Fibroblast of gingiva (primary cell): ENCODE measurements around the gene CES3.
"Not testable (repeated sequence)": the region's sequence is repeated elsewhere in the genome, so short reads cannot be mapped to it uniquely, and the experiment has no call there.

Experiments used
- DNase-seq: peaks from one replicate; pipeline ENCODE4 v3.0.0-alpha.2; 2011; ENCODE audit warnings: low read depth

Gene CES3

DNA sequence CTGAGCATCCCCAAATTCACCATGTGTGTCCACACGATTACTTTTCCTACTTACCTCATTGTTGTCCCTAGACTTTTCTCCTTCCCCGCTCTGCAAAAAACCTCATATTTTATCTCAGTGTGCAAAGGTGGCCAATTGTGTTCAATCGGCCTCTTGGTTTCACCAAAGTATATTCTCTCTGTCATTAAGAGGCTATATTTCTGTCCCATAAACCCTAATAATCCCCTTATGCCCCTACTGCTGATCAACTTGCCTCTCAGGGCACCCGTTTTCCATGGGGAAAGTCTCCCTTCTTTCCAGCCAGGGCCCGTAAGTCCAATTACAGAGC, 14.1 kb upstream of the CES3 start:
- DNase-seq, result no peak

GRCh38 chr16:66947302-66948065, 13.6 kb upstream of the CES3 start:
- peak; percentile 72 for DNase-seq

GRCh38 chr16:66948134-66948836, 12.8 kb upstream of the CES3 start:
- no peak for DNase-seq

DNA sequence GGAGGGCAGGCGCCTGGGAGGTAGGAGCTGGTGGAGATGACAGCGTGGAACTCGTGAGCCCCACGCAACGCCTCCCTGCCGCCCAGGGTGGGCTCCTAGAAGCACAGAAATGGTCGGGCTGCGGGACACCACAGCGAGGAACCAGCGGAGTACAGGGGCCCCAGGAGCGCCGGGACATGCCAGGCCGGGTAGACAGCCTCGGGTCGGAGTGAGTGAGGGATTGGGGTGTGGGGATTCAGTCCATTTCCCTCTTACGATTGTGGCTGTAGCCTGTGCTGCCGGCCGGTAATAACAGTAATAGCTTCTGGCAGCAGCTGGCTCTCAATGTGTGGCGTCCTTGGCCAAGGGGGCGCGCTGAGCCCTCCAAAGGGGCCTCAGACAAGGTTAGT, 12.2 kb upstream of the CES3 start:
- DNase-seq, result no peak

DNA sequence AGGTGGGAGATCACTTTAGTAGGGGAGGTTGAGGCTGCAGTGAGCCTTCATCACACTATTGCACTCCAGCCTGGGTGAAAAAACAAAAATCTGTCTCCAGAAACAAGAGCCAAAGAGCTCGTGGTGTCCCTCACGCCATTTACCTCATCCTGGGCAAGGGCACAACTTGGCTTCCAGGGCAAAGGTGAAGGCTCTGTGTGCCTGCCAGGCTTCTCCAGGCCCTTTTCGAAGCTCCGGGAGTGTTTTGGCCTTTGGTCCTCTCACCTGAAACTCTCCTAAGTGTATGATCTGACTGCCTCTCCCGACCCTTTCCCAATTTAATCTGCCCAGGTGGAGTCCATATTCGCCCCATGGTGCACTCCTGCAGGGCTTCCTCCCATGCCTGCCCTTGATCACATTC, 11.6 kb upstream of the CES3 start:
- no peak for DNase-seq

DNA sequence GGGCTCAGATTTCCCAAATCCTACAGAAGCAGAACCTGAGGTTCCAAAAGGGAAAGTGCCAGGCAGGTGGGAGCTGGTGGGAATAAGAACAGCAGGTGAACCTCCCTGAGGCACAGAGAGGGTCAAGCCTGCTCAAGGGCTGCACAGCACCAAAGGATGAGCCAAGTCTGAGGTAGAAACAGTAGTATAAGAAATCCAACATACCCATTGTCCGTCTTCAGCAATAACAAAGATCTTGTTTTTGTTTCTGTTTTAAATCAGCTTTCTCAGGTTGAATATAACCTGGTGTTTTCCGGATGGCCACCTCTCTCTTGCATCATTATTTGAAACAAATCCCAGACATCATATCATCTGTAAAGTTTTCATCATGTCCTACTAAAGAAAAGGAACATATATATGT, 10.6 kb upstream of the CES3 start:
- no peak for DNase-seq

- DNase-seq, result no peak
Observed at GRCh38 chr16:66950971-66951790, 9.9 kb upstream of the CES3 start.

DNA sequence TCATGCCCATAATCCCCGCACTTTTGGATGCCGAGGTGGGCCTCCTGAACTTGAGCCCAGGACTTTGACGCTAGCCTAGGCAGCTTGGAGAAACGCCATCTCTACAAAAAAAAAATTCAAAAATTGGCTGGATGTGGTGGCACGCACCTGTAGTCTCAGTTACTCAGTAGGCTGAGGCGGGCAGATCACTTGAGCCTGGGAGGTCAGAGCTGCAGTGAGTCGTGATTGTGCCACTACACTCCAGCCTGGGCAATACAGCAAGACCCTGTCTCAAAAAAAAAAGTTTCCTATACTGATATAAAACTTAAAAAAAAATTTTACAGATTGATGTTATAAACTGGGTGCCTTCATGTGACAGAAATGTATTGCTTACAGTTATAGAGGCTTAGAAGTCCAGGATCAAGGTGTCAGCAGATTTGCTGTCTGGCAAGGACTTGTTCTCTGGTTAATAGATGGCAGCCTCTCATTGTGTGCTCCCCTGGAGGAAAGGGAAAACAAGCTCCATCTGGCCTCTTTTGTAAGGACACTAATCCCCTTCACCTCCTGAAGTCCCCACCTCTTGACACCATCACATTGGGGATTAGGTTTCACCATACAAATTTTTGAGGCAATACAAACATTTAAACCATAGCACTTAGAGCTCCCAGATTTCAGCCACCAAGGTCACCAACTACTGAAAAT, 8.5 kb upstream of the CES3 start:
- DNase-seq, result no peak

DNA sequence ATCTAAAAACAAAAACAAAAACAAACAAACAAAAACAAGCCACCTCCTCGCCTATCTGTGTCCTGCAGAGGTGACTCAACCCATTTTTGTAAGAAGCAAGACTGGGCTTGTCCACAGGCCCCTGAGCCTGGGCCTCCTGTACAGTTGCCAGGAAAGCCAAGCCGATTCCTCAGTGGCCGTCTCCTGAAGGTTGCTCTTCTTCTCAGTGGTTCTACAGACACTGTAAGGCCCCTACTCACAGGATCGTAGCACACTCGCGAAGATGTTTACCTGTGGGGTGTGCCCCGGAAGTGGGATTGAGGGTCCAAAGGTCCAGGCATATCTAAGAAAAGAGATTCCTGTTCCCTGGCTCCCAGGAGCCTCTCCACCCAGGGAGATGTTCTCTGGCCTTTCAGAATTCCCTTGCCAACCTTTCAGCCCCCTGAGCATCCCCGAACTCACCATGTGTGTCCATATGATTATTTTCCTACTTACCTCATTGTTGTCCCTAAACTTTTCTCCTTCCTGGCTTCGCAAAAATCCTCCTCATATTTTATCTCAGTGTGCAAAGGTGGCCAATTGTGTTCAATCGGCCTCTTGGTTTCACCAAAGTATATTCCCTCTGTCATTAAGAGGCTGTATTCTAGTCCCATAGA, 7.5 kb upstream of the CES3 start:
- DNase-seq, result no peak

- peak; percentile 58 for DNase-seq
Observed at GRCh38 chr16:66954097-66954659, 6.9 kb upstream of the CES3 start.

- not testable (repeated sequence) for DNase-seq
Observed at GRCh38 chr16:66955363-66956153, 5.5 kb upstream of the CES3 start.

GRCh38 chr16:66956154-66956457, 5.0 kb upstream of the CES3 start:
- not testable (repeated sequence) for DNase-seq

- DNase-seq, result no peak
Observed at GRCh38 chr16:66958857-66959703, 2.0 kb upstream of the CES3 start.

GRCh38 chr16:66959704-66960161, 1.3 kb upstream of the CES3 start:
- DNase-seq, result peak; percentile 39

DNA sequence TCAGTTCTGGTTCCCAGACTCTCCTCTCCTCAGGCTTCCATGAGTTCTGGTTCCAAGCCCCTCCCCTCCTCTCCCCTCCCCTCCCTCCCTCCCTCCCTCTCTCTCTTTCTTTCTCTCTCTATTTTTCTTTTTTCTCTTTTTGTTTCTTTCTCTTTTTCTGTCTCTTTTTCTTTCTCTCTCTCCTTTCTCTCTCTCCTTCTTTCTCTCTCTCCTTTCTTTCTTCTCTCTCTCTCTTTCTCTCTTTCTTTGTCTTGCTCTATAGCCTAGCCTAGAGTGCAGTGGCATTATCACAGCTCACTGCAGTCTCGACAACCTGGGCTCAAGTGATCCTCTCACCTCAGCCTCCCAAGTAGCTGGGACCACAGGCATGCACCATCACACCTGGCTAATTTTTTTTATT, 796 bp upstream of the CES3 start:
- no peak for DNase-seq

DNA sequence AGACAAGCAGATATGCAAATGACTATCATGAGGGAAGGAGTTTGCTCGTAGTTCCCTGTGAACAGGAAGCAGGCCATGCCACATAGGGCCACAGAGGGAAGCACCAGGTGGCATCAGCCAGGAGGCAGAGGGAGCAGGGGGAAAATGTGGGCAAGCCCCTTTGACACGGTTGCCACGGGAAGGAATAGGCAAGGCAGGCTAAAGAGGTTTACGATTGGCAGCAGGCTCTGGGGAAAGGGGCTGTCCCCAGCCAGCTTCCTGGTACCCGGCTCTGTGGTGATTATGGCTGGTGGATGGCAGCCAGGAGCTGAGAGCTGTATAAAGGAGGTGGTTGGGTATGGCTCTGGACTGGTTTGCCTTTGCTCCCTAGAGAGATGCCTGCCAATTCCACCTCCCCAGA, 848 bp downstream of the CES3 start:
- no peak for DNase-seq

DNA sequence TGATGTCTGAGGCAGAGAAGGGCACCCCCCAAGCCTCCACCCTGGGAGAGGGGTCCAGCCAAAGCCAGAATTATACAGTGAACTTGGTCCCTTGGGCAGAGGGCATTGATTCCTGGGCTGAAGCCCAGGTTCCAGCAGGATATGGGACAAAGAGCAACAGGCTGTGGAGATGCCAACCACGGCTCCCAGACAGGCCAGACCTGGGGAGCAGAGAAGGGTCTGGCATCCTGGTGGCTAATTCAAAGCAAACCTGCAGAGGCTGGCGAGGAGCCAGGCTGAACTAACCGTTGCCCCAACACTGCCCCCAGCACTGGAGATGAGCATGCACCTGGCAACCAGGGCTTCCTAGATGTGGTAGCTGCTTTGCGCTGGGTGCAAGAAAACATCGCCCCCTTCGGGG, 3.0 kb downstream of the CES3 start:
- DNase-seq, result no peak

DNA sequence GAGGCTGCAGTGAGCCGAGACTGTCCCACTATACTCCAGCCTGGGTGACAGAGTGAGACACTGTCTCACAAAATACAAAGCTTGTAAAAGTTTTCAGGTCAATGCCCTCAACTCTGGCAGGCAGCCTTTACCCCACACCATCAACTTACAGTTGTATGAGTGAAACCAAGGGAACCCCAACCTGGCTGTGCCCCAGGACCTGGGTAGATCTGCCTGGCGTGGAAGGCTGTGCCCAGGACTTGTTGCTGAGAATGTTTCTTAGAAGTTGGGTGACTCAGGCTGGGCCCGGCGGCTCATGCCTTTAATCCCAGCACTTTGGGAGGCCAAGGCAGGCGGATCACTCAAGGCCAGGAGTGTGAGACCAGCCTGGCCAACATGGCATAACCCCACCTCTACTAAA, 7.8 kb downstream of the CES3 start:
- no peak for DNase-seq

DNA sequence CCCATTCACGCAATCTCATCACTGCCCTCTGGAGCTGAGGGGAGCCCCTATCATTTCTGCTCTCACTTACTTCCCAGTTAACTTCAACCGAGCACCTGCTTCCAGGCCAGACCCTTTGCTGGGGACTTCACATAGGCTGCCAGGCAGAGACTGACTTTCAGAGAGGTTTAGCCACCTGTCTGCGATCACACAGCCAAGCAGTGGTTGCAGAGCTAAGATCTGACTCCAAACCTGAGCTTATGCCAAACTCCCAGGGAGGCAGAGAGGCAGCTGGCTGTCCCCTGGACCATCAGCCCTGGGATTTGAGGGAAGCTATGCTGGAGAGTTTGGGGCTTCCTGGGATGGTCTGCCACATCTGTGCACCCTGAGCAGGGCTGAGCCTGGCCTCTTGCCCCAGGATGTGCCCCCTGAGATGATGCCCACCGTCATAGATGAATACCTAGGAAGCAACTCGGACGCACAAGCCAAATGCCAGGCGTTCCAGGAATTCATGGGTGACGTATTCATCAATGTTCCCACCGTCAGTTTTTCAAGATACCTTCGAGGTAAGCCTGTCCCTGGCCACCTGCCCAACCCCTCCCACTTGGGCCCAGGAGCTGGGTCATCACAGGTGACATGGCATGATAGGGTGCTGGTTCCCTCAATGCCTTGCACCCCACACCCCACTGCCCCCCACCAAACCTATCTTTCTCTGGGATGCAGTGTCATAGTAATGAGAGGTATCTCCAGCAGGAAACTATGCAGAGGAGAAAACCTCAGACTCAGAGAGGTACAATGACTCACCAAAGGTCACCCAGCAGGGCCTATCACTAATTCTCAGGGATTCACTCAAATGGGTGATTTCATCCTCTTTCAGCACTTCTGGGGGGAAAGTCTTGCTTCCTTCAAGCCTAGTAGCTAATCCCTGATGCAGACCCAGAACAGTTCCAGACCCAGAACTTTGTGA, 10.0 kb downstream of the CES3 start:
- DNase-seq, result no peak
